Measurements from ENCODE around the gene PPP2R2B. TPM values are rescaled to one million over a fixed set of nuclear protein-coding genes. Genes with fewer than 3 reads are reported as not detected.
A peak's percentile ranks its signal among the peaks of the same experiment; 100 is the strongest.
"Not testable (repeated sequence)": the region's sequence is repeated elsewhere in the genome, so short reads cannot be mapped to it uniquely, and the experiment has no call there.

Gene PPP2R2B
- total RNA-seq, 2 experiments from 2014 or later, result 5.3 to 8.7 TPM

DNA sequence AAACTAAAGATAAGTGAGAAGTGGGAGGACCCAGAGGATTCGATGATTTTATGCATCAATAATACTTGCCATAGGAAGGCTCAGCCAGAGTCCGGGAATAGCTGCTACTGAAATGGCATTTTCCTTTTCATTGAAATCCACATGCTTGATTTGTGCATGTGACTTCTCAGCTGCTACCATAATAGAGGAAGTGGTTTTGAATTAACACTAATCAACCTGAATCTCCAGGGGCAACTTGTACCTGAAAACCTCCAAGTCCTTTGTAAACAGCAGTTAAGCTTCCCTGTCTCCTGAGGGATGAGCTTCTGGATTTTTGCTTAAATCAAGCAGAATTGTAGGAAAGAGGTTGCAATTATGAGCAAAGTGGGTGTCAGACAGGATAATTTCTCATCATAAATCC lies 124.9 kb downstream of the PPP2R2B start:
- Mint-ChIP-seq H3K9me3 (peaks cover 12% of the 10 kb centered on the region), H3K36me3 (peaks cover 23% of the 10 kb centered on the region), H3K27ac (peak overlapping the region; percentile 37), H3K4me3 (no peak overlapping the region), H3K27me3 (no peaks in the 10 kb centered on the region), H3K4me1 (peaks cover 42% of the 10 kb centered on the region)
- POLR2A ChIA-PET, result interaction anchor here (1.9 kb wide), 1 partner anchor 41 kb away, joined by 5 read pairs; no protein-coding TSS in a partner anchor
- DNase-seq, result no peak
- no peak for ATAC-seq (ENCODE audit: low read depth)

- Mint-ChIP-seq H3K27ac (peak overlapping the region; percentile 96), H3K4me1 (peaks cover 39% of the 10 kb centered on the region), H3K27me3 (no peaks in the 10 kb centered on the region), H3K9me3 (peaks cover 11% of the 10 kb centered on the region), H3K36me3 (peaks cover 21% of the 10 kb centered on the region), H3K4me3 (peak overlapping the region; percentile 71)
- ATAC-seq (ENCODE audit: low read depth) (peak; percentile 99), DNase-seq (peak; percentile 55)
- POLR2A ChIA-PET, result interaction anchor here (0.8 to 1.9 kb wide), 2 partner anchors 42 to 126 kb away, joined by 3 to 5 read pairs; partner anchors contain the start of gene PPP2R2B
These were observed 126.7 kb downstream of the PPP2R2B start for GRCh38 chr5:146751781-146752401.

GRCh38 chr5:146751054-146751453 lies 127.5 kb downstream of the PPP2R2B start:
- peaks cover 39% of the 10 kb centered on the region for H3K4me1 Mint-ChIP-seq
- H3K27me3 Mint-ChIP-seq, result no peaks in the 10 kb centered on the region
- peaks cover 11% of the 10 kb centered on the region for H3K9me3 Mint-ChIP-seq
- POLR2A ChIA-PET, result no interaction called here
- peaks cover 21% of the 10 kb centered on the region for H3K36me3 Mint-ChIP-seq
- ATAC-seq (ENCODE audit: low read depth) (no peak), DNase-seq (no peak)
- peak overlapping the region; percentile 96 for H3K27ac Mint-ChIP-seq
- no peak overlapping the region for H3K4me3 Mint-ChIP-seq

GRCh38 chr5:146748533-146748932 lies 130.0 kb downstream of the PPP2R2B start:
- Mint-ChIP-seq H3K27me3 (no peaks in the 10 kb centered on the region), H3K27ac (no peak overlapping the region), H3K36me3 (peaks cover 17% of the 10 kb centered on the region), H3K4me3 (no peak overlapping the region), H3K9me3 (peaks cover 8% of the 10 kb centered on the region), H3K4me1 (peaks cover 29% of the 10 kb centered on the region)
- no peak for DNase-seq
- no peak for ATAC-seq (ENCODE audit: low read depth)
- POLR2A ChIA-PET, result interaction anchor here (1.1 kb wide), 1 partner anchor 129 kb away, joined by 3 read pairs; the partner anchor contains the start of gene PPP2R2B

- Mint-ChIP-seq H3K27me3 (no peaks in the 10 kb centered on the region), H3K36me3 (peaks cover 11% of the 10 kb centered on the region), H3K27ac (no peak overlapping the region), H3K4me3 (no peak overlapping the region), H3K4me1 (peaks cover 4% of the 10 kb centered on the region), H3K9me3 (peaks cover 3% of the 10 kb centered on the region)
- ATAC-seq (ENCODE audit: low read depth) (no peak), DNase-seq (no peak)
- POLR2A ChIA-PET, result no interaction called here
These were observed 132.5 kb downstream of the PPP2R2B start for GRCh38 chr5:146745931-146746577.

DNA sequence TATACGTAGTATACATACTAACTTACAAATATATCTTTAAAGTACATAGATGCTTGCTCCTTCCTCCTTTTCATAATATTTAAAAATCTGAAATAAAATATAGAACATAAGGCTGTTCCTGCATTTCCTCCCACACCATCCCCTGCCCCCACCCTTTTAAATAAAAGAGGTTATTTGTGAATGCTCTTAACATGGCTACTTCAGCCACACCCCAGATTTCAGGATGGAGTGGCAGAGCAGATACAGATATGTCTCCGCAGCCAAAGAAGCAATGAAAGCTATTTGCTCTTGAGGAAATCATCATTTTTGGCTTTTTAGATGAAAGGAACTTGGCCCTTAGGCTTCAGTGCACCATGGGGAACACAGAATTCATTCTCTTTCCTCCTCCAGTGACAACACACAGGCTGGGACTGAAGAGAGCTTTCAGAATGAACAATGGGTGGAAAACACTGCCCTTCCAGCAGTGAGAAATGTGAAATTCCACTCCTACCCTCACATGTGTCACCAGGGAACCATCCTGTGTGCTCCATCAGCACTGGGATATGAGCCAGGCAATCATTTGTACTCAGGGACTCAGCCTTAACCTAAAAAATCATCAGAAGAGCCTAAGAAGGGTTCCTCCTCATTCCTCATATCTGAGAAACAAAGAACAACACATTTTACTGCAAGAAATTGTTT lies 134.3 kb downstream of the PPP2R2B start:
- Mint-ChIP-seq H3K4me3 (no peak overlapping the region), H3K9me3 (peaks cover 1% of the 10 kb centered on the region), H3K36me3 (peaks cover 3% of the 10 kb centered on the region), H3K4me1 (no peaks in the 10 kb centered on the region), H3K27me3 (no peaks in the 10 kb centered on the region), H3K27ac (no peak overlapping the region)
- DNase-seq (no peak), ATAC-seq (ENCODE audit: low read depth) (no peak)
- POLR2A ChIA-PET, result no interaction called here

DNA sequence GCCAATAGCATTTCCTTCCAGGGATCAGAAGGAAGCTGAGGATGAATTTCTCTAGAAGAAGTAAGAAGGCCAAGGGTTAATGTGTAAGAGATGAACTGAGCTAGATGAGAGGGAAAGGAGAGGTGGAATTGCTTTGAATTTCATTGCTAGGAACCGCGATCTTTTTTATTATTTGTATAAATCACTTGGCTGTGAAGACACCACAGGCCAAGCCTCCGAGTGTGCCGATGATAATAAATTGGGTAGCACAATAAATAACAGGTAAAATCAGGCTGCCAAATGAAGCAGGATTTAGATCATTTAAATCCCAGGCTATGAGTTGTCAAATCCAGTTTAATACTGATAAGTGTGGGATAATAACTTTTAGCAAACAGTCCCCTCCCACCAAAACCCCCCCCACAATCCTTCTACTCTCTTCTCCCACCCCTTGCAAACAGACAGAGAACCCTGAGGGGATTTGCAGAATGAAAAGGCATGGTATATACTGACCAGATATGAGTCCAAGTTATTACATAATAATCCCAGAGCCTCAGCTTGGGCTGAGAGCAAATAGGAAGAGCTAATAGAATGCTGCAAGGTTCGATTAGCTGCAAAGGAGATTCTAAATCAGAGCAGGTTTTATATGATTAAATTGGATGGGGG lies 143.5 kb downstream of the PPP2R2B start:
- ATAC-seq (ENCODE audit: low read depth), result no peak
- Mint-ChIP-seq H3K27me3 (no peaks in the 10 kb centered on the region), H3K4me1 (no peaks in the 10 kb centered on the region), H3K36me3 (peaks cover 3% of the 10 kb centered on the region), H3K9me3 (peaks cover 15% of the 10 kb centered on the region), H3K4me3 (no peak overlapping the region), H3K27ac (no peak overlapping the region)
- DNase-seq, result no peak
- POLR2A ChIA-PET, result no interaction called here

- Mint-ChIP-seq H3K36me3 (peaks cover 3% of the 10 kb centered on the region), H3K9me3 (peaks cover 27% of the 10 kb centered on the region), H3K27ac (no peak overlapping the region), H3K27me3 (no peaks in the 10 kb centered on the region), H3K4me3 (no peak overlapping the region), H3K4me1 (no peaks in the 10 kb centered on the region)
- POLR2A ChIA-PET, result no interaction called here
- DNase-seq, result no peak
- ATAC-seq (ENCODE audit: low read depth), result no peak
These were observed 145.6 kb downstream of the PPP2R2B start for GRCh38 chr5:146732962-146733361.

DNA sequence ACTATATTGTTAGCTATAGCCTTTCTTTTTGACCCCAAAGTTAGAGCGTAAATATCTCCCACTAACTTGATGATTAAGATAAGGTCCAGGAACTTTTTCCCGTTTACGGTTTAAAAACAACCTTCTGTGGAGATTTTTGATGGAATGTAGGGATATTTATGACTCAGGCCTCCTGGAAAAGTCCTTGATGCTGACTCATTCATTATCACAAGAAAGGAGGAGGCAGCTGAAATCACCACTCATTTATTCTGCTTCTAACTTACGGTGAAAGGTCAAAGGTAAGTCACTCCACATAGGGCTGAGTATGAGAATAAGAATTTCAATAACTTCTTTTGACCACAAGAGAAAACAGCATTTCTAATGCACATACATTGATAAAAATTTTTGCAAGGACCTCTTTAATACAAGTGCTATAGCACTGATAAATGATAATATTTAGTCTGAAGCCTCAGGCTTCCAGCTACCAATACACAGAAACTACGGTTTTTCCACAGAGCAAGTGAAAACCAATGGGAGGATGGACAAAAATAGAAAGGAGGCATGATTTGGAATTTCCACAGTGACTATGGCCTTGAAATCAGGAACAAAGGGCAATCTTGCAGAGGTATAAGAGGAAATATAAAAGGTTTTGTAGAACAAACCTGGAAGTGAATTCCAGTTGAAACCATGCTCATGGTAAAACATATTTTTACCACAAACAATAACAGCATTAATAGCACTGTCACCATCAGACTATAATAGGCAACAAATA lies 146.5 kb downstream of the PPP2R2B start:
- Mint-ChIP-seq H3K4me1 (no peaks in the 10 kb centered on the region), H3K27ac (no peak overlapping the region), H3K9me3 (peaks cover 29% of the 10 kb centered on the region), H3K36me3 (peaks cover 3% of the 10 kb centered on the region), H3K4me3 (no peak overlapping the region), H3K27me3 (no peaks in the 10 kb centered on the region)
- POLR2A ChIA-PET, result no interaction called here
- ATAC-seq (ENCODE audit: low read depth) (no peak), DNase-seq (no peak)

DNA sequence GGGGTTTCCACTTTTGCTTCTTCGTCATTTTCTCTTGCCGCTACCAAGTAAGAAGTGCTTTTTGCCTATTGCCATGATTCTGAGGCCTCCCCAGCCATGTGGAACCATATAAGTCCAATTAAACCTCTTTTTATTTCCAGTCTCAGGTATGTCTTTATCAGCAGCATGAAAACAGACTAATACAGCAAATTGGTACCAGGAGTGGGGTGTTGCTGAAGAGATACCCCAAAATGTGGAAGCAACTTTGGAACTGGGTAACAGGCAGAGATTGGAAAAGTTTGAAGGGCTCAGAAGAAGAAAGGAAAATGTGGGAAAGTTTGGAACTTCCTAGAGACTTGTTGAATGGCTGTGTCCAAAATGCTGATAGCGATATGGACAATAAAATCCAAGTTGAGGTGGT lies 149.8 kb downstream of the PPP2R2B start:
- ATAC-seq (ENCODE audit: low read depth); H3K4me1 Mint-ChIP-seq; H3K27ac Mint-ChIP-seq; DNase-seq; H3K36me3 Mint-ChIP-seq; POLR2A ChIA-PET; H3K4me3 Mint-ChIP-seq; H3K27me3 Mint-ChIP-seq: not testable (repeated sequence)
- peaks cover 20% of the 10 kb centered on the region for H3K9me3 Mint-ChIP-seq

DNA sequence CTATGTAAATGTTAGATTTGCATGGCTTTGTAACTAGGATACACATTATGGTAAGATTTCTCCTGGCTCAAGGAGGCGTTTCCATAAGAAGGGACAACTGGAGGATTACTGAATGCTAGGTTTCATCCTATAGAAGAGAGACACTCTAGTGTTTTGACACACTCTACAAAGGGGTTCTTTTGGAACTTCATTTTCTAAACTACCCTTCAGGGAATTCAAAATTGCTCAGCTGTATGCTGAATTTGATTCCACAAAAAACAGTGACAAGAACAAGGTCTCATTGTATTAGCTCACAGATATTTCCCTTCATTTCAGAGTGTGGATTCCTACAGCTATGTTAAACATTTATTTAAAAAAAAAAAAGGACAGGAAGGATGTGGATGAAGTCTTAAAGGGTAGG lies 151.7 kb downstream of the PPP2R2B start:
- POLR2A ChIA-PET, result no interaction called here
- Mint-ChIP-seq H3K36me3 (no peaks in the 10 kb centered on the region), H3K9me3 (peaks cover 21% of the 10 kb centered on the region), H3K4me3 (no peak overlapping the region), H3K4me1 (no peaks in the 10 kb centered on the region), H3K27me3 (peaks cover 2% of the 10 kb centered on the region), H3K27ac (no peak overlapping the region)
- DNase-seq, result no peak
- no peak for ATAC-seq (ENCODE audit: low read depth)

DNA sequence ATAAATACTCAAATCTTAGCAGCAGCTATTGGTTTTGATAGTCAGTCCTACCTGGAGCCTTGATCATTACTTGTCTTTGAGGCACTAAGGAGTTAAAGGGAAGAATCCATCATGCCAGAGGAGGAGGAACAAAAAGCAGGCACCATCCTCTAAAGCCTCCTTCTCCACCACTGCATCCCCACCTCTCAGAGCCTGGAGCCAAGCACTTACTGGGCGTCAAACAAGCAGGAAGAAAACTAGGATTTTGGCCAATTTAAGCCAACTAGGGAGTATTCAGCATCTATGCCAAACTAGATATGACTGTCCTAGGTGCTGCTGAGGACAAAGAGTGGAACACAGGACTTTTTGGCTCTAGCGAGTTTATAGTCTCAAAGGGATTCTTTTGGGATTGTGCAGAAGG lies 152.5 kb downstream of the PPP2R2B start:
- Mint-ChIP-seq H3K36me3 (no peaks in the 10 kb centered on the region), H3K27me3 (peaks cover 2% of the 10 kb centered on the region), H3K4me1 (no peaks in the 10 kb centered on the region), H3K27ac (no peak overlapping the region), H3K4me3 (no peak overlapping the region), H3K9me3 (peaks cover 21% of the 10 kb centered on the region)
- DNase-seq (no peak), ATAC-seq (ENCODE audit: low read depth) (no peak)
- POLR2A ChIA-PET, result no interaction called here

DNA sequence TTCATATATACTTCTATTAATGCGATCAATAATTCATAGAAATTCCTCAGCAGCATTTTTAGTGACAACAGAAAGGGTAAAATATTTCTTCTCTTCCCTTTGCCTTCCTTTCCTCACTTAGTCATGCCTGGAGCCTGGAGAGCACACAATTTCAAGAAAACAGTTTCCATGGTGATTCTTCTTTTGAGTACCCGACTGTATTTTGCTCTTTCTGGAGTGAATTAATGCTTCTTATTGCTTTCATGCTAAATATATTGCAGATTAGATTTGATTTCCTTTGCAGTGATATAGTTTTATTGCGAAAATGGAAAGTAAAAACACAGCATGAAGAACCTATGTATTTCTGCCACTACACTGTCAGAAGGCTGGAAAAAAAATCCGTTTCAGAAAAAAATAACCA lies 153.5 kb downstream of the PPP2R2B start:
- no peak overlapping the region for H3K4me3 Mint-ChIP-seq
- no peaks in the 10 kb centered on the region for H3K36me3 Mint-ChIP-seq
- no peaks in the 10 kb centered on the region for H3K4me1 Mint-ChIP-seq
- ATAC-seq (ENCODE audit: low read depth) (no peak), DNase-seq (no peak)
- H3K27ac Mint-ChIP-seq, result no peak overlapping the region
- H3K27me3 Mint-ChIP-seq, result peaks cover 2% of the 10 kb centered on the region
- POLR2A ChIA-PET, result no interaction called here
- peaks cover 14% of the 10 kb centered on the region for H3K9me3 Mint-ChIP-seq
